HL-60/S4 treated with phorbol 12-myristate 13-acetate at 8.2 ng/mL for 4 days and 3 days (cell line): ENCODE data around the gene TRAPPC10.

ENCODE experiments used
- in situ Hi-C: fragments of 300-500 bp; cut with MboI; formaldehyde crosslinking; loops from 2 replicates; pipeline ENCODE4 v1.15.0; 2022; ENCODE audit warnings: low sequenced_read_pairs

The TRAPPC10 gene, protein sequence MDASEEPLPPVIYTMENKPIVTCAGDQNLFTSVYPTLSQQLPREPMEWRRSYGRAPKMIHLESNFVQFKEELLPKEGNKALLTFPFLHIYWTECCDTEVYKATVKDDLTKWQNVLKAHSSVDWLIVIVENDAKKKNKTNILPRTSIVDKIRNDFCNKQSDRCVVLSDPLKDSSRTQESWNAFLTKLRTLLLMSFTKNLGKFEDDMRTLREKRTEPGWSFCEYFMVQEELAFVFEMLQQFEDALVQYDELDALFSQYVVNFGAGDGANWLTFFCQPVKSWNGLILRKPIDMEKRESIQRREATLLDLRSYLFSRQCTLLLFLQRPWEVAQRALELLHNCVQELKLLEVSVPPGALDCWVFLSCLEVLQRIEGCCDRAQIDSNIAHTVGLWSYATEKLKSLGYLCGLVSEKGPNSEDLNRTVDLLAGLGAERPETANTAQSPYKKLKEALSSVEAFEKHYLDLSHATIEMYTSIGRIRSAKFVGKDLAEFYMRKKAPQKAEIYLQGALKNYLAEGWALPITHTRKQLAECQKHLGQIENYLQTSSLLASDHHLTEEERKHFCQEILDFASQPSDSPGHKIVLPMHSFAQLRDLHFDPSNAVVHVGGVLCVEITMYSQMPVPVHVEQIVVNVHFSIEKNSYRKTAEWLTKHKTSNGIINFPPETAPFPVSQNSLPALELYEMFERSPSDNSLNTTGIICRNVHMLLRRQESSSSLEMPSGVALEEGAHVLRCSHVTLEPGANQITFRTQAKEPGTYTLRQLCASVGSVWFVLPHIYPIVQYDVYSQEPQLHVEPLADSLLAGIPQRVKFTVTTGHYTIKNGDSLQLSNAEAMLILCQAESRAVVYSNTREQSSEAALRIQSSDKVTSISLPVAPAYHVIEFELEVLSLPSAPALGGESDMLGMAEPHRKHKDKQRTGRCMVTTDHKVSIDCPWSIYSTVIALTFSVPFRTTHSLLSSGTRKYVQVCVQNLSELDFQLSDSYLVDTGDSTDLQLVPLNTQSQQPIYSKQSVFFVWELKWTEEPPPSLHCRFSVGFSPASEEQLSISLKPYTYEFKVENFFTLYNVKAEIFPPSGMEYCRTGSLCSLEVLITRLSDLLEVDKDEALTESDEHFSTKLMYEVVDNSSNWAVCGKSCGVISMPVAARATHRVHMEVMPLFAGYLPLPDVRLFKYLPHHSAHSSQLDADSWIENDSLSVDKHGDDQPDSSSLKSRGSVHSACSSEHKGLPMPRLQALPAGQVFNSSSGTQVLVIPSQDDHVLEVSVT

DNA sequence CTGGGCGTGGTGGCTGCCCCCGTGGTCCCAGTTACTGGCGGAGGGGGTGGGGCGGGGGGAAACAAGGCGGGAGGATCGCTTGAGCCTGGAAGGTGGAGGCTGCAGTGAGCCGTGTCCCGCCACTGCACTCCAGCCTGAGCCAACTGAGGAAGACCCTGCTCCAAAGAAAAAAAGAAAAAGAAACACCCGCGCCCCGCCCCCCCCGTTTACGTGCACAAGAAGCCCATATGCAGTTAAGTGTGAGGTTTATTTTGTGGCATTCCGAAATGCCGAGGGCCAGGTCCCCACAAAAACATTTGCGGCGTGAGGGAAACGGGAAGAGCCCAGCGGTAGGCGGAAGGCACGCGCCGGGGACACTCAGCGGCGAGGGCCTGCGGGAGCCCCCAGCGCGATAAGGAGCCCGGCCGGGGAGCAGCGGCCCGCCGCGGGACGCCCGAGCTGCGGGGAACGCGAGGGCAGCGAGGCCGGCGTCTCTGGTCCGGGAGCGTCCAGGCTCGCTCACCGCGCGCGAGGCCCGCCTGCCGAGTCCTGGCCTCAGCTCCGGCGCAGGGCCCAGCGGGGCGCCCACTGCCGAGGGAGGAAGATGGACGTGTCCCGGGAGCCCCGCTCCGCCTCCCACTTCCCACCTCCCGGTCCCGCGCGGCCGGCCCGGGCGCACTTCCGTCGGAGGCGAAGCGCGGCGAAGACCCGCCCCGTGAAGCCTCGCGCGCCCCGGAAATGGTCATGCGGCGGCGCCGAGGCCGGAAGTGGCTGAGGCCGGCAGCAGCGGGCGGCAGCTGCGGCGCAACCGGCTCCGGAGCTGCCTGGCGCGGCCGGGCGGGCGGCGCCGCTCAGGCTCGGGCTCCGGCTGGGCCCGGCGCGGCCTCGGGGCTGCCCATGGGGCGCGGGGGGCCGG is at the start of gene TRAPPC10:
TRAPPC10 (plus strand) TSS at position 731 of the 895 bp plus-strand sequence. CDS start 185 bp downstream, outside the sequence.
- in situ Hi-C loops = no loop called here

DNA sequence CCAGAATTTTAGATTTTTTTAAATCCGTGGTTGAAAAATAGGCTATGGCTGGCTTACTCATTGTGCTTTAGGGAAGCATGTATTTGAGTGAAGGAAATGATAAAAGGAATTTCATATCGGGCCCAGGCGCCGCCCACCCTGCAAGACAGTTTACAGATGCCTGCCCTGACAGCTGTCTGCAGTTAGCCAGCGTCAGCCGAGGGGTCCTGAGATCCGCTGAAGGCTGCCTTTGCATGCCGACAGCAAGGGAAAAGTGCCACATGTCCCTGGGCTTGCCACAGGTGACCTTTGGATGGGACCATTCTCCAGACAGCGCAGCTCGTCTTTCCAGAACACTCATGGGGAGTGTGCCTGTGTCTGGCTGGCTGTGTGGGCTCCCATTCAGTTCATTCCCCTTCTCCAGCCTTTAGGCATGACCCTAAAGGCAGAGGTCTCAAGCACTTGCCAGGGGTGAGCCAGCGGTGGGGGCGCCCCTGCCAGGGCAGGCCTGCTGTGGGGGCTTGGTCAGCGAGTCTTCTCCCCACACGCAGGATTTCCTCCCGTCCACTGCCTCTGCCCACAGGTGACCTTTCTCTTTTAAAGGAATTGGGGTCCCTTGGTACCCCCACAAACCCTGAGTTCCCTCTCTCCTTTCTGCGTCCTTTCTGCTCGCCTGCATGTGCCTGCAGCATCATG is 46.1 kb upstream of the TRAPPC10 start:
- in situ Hi-C loops = no loop called here

DNA sequence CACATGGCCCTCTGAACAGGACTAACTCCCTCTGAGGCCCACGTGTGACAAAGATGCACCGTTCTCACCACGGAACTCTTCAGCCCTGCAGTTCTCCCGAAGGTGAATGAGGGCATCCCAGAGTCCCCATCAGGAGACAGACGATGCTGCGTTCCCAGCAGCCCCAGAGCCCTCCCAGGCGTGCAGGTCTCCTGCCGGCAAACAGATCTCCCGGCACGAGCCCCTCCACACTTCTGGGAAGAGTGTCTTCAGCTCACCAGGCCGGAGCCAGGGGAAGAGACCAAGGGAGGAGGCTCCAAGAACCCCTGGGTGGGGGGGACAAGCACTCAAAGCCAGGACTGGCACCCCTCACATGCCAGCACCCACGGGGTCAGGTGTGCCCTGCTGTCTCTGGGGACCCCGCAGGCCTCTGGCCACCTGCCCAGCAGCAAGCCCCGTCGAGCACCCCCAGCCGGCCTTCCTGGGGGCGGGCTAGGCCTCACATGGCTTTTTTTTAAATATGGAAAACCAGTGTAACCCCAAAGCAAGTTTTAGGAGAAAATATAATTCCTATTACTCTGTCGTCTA is 45.1 kb upstream of the TRAPPC10 start:
- in situ Hi-C loops = no loop called here

DNA sequence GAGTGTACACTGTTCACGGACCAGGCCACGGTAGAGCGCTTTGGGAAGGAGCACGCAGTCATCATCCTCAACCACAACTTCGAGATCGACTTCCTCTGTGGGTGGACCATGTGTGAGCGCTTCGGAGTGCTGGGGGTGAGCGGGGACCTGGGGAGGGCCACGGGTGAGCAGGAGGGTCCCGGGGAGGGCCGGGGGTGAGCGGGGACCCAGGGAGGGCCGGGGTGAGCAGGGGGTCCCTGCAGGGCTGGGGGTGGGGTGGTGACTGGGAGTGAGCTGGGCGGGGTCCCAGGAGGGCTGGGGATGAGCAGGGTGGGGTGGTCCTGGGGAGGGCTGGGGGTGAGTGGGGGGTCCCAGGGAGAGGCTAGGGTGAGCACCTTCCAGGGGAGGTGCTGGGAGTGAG is 44.1 kb upstream of the TRAPPC10 start:
- in situ Hi-C loops = no loop called here

DNA sequence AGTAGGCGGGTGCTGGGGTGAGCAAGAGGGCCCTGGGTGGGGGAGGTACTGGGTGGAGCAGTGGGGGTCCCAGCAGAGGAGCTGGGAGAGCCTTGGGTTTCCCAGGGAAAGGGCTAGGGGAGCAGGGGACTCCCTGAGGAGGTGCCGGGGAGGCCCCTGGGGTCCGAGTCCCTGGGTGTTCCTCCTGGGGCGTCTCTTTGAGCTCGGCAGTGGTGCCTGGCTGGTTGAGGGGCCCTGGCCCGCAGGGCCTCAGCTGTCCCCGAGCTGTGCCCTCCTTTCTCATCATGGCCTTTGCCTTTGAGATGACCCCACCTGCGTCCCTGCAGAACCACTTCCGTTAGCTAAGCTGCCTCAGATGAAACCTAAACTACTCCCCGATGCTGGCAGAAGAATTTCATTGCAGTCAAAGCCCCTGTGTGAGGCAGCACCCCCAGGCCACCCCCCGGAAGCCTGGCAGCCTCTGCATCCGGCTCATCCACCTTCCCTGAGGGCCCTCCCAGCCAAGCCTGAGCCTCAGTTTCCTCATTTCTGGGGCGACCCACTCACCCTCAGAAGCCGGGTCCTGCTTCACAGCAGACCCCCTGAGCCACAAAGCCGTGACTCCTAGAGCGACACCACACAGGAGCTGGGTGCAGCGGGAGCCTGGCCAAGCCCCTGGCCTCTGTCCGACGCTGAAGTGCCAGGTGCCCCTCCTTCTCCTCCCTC is 43.5 kb upstream of the TRAPPC10 start:
- in situ Hi-C loops = no loop called here

DNA sequence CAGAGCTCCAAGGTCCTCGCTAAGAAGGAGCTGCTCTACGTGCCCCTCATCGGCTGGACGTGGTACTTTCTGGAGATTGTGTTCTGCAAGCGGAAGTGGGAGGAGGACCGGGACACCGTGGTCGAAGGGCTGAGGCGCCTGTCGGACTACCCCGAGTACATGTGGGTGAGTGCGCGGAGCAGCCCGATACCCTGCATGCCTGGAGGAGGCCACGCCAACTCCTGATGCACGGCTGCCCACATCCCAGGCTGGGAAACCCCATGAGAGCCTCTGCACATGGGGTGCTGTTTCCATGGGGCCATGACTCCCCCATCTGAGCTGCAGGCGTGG is 43.0 kb upstream of the TRAPPC10 start:
- in situ Hi-C loops = no loop called here

DNA sequence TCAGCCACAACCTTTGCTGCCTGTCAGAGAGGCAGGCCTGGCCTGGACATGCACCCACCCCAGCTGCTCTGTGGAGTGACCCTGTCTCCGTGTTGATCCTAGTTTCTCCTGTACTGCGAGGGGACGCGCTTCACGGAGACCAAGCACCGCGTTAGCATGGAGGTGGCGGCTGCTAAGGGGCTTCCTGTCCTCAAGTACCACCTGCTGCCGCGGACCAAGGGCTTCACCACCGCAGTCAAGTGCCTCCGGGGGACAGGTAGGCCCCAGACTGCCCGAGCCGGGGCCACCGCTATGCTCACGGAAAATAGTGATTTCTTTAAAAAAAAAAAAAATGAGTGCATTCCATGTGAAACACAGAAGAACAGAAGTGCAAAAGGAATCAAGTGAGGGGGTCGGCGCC is 41.6 kb upstream of the TRAPPC10 start:
- in situ Hi-C loops = no loop called here

DNA sequence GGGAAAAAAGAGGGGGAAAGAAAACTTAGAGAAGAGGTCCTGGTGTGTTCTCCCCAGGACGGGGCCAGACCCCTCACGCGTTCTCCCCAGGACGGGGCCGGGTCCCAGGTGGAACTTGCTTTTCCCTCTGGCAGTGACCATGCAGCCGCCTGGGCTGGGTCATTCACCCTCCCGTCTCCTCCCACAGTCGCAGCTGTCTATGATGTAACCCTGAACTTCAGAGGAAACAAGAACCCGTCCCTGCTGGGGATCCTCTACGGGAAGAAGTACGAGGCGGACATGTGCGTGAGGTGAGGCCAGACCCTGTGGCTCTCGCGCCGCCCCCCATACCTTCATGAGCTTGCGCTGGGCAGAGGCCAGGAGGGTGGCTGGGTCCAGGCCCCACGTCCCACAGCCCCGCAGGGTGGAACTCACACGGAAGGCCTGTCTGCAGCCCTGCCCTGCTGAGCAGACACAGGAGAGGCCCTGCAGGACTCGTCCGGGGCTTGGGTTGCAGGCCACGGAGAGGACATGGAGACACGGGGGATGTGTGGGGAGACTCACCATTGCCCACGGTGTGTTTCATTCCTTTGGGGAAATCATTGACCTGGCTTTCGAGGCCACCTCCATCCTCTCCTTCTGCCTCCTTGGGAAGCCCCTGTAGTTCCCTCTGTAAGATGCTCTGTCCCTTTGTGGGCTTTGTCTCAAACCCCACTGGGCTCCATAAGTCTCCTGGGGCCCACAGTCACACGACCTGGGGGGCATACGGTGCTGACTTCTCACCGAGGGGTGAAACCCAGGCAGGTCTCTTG is 40.7 kb upstream of the TRAPPC10 start:
- in situ Hi-C loops = no loop called here

DNA sequence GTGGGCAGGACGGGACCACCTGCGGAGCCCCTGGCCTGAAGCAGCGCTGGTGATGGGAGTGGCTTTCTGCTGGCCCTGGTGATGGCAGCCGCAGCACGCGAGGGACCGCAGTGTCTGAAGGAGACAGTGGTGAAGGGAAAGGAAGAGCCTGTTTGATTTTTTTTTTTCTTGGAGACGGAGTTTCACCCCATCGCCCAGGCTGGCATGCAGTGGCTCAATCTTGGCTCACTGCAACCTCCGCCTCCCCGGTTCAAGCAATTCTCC is 40.2 kb upstream of the TRAPPC10 start:
- in situ Hi-C loops = no loop called here

DNA sequence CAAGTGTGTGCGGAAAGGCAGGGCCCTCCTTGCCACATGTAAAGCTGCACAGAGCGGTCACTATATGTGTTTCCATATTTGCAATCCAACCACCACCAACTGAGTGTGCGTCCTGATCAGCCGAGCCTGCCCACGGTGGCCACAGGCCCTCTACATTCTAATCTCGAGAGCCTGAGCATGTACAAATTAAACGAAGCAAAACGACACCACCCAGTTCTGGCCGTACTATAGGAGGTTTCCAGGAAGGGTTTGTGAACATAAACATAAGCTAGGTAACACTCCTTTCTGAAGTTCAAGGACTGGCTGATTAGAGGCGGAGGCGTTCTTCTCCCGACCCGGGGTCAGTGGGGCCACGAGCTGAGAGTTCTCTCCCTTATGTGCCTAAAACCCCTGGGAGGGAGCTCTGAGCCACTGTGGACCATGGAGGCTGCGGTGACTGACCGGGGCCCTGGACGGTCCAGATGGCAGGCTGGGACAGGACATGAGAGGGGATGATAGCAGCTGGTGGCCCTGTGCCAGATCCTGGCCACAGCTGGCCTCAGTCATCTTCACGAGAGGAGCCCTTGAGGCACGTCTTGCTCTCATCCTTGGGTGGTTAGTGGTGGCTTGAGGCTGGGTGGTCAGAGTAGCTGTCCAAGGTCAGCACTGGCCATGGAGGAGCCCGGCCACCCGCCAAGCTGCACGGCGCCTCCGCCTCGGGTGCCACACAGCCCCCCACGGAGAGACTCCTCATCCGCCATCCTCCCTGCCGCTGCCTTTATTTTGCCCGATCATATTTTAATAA is 39.1 kb upstream of the TRAPPC10 start:
- in situ Hi-C loops = no loop called here

DNA sequence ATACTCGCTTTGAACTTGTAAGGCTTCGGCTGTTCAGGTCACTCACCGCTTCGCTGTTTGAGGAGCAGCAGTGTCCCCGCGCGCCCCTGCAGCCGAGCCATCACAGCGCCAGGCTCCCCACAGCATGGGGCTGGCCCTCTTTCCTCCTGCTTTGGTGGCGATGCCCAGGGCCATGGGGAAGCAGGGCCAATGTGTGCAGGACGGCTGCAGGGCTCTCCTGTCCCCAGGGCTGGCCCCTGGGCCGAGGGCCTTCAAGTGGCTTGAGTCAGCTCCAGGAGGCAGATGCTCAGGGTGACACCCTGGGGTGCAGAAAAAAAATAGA is 38.5 kb upstream of the TRAPPC10 start:
- in situ Hi-C loops = no loop called here

DNA sequence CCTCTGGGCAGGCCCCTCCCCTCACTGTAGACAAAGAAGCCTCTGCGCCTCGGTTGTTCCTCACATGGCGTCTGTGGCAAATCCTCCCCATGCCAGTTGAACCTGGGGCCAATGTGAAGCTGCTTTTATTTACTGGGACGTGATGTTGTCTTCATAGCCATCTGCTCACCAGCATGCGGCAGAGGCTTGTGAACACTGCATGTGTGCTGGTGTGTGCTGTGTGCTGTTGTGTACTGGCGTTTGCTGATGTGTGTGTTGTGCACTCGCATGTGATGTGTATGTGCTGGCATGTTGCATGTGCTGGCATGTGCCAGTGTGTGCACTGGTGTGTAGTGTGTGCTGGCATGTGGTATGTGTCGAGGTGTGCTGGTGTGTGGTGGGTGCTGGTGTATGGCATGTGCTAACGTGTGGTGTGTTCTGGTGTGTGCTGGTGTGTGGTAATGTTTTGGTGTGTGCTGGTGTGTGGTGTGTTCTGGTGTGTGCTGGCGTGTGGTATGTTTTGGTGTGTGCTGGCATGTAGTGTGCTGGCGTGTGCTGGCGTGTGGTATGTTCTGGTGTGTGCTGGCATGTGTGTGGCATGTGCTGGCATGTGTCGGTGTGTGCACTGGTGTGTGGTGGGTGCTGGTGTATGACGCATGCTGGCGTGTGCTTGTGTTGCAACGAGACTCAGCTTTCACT is 37.2 kb upstream of the TRAPPC10 start:
- in situ Hi-C loops = no loop called here

DNA sequence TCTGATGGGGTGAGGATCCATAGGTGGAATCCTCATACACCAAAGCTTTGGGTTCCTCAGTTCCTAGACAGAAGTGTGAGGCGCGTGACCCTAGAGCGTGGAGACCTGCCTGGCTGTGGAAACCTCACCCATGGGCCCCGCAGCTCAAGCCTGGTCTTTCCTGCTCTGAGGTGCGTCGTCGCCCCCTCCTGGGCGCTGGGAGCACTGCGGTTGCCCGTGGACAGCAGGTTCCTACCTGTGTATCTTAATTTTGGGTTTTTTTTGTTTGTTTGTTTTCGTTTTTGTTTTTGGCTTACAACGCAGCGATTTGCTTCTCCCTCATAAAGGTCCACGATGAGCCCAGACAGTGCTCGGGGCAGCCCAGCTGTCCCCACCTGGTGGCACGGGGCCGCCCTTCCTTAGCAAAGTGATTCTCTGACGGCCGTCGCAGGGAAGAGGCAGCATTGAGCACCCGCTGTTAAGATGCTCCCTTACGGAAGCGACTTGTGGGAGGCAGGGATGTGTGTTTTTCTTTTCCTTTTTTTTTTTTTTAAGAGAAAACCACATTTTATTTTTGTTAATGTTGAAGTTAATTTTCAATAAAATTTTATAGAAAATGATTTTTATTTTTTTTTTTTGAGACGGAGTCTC is 36.5 kb upstream of the TRAPPC10 start:
- in situ Hi-C loops = no loop called here

DNA sequence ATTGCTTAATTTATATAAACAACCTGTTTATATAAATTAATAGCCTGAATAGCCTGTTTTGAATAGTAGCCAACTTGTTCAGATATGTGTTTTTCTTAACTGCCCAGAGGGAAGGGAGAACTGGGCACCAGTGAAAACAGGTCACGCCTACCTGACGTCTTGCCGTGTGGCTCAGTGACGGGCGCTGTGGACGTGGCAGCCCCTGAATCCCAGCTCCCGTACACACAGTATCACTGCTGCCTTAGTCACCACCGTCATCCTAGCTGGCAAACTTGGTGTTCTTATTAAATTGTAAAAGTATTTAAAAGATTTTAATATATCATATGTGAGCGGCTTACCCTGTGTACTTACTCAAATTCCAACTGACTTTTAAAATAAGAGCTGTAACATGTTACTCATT is 35.4 kb upstream of the TRAPPC10 start:
- in situ Hi-C loops = no loop called here

DNA sequence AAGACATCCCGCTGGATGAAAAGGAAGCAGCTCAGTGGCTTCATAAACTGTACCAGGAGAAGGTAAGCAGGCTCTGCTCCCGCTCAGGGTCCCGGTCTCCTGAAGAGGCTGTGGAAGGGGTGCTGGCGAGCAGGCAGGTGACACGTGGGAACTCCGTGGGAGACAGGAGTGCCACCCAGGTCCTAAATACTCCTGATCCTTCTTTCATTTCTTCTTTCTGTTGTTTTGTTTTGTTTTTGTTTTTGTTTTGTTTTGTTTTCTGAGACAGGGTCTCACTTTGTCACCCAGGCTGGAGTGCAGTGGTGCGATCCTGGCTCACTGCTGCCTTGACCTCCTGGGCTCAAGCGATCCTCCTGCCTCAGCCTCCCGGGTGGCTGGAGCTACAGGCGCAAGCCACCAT is 34.0 kb upstream of the TRAPPC10 start:
- in situ Hi-C loops = no loop called here

DNA sequence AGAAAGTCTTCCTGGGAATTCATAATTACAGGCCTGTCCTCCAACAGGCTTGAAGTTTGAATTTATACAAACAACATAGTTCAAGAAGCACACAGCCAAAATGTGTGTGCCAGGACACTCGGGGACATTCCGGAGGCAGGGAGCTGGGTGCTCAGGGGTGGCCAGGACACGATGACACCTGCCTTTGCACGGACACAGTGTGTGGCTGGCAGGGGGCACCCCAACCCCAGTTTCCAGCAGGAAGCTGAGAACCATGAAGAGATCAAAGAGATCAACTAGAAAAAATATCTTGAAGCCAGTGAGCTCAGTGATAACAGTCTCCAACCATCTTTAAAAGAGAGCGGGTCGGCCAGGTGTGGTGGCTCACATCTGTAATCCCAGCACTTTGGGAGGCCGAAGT is 32.5 kb upstream of the TRAPPC10 start:
- in situ Hi-C loops = no loop called here
